NCI-H774 (cell line): ENCODE results near the gene TLR1.
"Not testable (repeated sequence)": the region's sequence is repeated elsewhere in the genome, so short reads cannot be mapped to it uniquely, and the experiment has no call there.

Experiments
- DNase-seq: peaks from one replicate; lab custom pipeline; 2025; lab: John Stamatoyannopoulos, UW

TLR1 gene

DNA sequence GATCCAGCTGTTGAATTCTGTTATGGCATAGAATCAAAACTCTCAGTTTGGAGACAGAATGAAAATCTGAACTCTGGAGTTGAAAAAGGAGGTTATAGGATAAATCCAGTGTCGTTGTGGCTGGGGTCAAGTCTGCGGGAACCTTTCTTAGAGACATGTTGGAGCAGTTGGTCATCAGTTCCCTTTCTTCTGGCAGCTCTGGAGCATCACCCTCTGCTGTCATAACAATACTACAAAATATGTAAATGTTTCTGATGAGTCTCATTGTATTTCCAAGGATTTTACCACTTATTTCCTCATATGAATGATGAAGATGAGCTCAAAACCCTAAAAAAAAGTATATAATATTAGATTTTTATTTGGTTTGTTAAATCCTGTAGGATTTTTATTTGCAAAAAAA is 29.3 kb downstream of the TLR1 start:
- no peak for DNase-seq

DNA sequence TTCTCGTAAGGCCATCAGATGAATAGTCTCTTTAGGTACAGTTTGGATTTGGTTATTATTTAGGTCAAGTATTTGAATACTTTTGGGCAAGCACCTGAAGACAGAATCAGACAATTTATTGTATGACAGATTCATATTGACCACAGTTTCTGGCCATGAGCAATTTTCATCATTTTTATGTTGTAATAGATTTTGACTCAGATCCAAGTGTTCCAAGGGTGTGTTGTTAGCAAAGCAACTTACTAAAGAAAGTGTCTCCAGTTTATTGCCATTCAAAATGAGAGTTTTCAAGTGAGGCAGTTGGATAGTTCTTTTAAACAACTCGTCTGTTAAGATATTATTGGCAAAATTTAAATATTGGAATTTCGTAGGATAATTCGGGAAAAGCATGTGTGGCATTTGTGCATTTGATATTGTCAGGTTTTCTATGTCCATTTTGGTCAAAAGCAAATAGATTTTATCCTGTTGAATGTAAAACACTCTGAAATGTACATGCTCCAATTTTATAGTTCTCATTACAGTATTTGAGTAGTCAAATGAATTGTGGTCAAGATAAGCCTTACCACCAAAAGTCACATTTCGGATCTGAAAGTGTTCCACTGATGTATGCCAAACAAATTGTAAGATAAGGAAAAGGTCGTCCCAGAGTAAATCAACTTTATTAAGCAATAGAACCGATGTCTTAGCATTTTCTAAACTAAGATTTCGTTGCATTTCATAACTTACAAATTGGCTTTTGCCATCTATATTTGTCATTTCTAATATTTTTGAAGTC is 30.2 kb downstream of the TLR1 start:
- DNase-seq, result no peak

DNA sequence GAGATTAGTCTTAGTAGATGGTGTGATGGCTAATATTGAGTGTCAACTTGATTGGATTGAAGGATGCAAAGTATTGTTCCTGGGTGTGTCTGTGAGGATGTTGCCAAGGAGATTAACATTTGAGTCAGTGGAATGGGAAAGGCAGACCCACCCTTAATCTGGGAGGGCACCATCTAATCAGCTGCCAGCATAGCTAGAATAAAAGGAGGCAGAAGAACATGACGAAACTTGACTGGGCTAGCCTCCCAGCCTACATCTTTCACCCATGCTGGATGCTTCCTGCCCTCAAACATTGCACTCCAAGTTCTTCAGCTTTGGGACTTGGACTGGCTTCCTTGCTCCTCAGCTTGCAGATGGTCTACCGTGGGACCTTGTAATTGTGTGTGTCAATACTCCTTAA is 34.3 kb downstream of the TLR1 start:
- DNase-seq, result not testable (repeated sequence)

DNA sequence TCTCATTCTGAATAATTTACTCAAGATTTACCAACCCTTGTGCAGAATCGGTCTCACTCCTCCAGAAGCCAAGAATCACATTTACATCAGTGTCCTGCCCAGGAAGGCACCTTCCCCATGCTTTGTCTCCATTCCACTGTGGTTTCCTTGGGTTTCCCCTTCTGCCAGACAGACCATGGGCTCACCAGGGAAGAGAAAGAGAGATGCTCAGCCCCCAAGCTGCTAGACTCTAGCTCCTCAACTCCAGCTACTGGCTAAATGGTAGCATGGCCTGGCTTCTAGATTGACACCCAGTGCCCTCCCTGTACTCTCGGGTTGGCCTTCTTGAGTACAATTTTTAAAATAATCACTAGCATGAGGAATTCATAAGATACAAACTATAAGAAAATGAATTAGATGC is 34.7 kb downstream of the TLR1 start:
- no peak for DNase-seq

DNA sequence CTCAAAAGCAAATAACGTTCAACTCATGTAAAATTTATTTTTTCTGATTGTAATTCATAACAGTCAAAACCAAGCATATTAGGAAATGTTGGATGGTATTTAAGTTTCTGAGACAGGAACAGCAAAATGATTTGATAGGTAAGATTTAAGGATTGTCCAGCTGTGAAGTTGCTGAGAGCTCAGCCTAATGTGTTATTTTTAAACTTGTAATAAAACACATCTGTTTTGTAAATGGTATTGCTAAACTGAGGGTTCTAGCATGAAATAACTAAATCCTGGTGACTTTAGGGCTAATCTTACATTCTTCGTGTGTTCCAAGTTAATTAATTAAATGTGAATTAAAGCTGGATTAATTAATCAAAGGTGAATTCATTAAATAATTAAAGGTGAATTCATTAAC is 35.1 kb downstream of the TLR1 start:
- no peak for DNase-seq

DNA sequence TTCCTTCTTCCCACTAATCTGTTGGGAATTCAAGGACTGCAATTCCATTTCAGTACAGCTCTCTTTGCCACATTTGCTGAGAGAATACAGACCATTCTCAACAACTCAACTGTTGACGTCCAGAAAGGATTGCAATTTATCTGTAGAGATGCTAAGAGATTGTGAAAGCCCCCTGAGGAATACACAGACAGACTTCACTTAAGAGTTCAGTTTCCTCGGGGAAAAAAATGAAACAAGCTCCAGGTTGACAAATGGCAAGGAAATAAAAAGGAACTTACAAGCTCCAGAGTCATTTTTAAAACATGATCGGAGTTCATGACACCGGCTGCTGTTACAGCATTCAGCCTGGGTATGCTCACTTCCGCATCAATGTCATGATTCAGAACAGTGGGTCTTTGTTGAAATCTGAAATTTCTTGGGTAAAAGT is 35.6 kb downstream of the TLR1 start:
- DNase-seq, result no peak

DNA sequence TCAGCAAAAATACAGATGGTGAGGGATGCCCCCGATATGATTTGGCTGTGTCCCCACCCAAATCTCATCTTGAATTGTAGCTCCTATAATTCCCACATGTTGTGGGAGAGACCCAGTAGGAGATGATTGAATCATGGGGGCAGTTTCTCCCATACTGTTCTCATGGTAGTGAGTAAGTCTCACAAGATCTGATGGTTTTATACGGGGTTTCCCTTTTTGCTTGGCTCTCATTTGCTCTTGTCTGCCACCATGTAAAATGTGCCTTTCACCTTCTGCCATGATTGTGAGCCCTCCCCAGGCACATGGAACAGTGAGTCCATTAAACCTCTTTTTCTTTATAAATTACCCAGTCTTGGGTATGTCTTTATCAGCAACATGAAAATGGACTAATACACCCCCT is 37.7 kb downstream of the TLR1 start:
- not testable (repeated sequence) for DNase-seq

DNA sequence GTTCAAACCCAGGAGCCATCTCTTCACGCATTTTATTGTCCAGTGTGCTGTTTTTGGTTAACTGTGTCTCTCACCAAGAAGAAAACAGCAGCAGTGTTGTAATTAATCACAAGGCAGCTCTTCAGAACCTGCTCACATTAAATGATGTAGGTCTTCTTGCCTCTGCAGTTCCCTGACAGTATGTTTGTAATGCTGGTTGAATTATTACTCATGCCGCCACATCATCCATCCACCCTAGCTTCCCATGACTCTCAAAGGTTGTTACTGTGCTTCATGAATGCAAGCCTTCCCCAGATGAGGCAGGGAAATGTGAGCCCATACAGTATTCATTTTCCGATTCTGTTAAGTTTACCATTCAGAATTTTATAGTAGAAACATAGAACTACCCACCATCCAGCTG is 39.2 kb downstream of the TLR1 start:
- DNase-seq, result no peak

DNA sequence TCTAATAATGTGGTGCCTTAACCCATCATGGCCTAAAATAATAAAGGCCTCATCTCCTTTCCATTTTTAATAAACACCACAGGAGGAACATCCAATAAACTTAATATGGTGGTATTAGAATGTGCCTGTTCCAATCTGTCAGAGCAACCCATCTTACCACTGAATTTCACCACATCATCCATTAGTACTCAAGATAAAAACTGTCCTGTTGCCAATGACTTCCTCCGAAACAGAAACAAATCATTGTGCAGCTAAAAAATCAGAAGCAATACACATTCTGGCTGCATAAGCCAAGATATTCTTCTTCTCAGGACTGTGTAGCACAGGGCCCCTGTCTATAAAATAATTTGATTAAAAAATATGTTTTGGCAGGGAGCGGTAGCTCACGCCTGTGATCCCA is 40.3 kb downstream of the TLR1 start:
- DNase-seq, result no peak

DNA sequence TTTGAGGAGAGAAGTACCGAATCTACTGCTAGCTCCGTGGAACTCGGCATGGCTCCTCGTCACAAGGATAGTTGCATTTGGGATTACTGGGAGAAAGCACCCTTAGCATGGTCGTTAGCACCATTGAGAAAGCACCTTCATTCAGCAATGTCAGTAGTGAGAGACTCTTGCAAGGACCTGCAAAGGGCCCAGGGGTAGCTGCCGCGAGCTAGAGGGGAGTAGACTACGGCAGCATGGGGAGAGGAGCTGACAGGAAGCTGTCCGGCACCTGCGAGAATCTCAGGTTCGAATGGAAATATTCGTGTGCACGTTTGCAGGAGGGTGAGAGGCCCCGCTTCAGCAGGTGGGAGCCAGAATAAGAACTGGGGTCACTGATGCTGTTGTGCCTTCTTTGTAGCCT is 42.0 kb downstream of the TLR1 start:
- no peak for DNase-seq

DNA sequence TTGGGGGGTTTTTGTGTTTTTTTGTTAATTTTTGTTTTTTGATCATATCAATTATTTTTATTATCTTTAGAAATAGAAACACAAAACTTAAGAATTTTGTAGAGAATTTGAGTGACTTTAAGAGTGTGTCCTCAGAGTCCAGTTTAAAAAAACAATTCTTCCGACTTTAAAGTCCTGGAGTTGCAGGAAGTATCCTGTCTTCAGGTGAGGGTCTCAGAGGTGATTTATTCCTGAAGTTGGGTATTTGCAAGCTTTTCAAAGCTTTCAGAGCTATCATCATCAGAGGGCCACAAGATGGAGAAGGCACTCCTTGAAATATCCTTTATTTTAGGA is 44.8 kb downstream of the TLR1 start:
- no peak for DNase-seq

DNA sequence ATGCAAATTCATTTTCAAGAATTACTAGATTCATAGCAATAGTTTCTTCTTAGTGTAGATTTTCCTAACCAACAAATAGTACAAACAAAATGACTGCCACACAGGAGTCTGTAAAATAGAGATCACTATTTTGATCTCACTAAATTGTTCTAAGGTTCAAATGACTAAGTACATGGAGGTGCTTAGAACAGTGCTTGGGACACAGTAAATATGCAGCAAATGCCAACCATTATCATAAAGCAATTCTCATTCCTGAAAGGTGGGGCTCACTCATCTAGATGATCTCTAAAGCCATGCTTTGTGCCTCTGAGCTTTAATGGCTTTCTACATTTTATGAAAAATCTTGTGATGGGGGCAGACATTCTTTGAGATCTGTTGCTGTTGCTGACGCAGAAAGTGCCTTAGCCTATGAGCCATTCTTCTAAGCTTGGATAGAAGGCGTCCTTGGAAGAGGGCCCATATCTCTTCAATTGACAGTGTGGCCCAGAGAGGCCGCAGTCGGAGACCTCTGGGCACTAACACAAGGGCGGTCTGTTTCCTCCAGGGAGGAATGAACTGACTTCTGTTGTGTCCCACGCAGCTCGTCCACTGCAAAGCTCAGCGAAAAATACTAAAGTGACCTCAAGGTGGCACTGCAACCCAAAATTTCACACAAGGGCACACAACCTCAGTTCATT is 45.3 kb downstream of the TLR1 start:
- DNase-seq, result peak; percentile 35

DNA sequence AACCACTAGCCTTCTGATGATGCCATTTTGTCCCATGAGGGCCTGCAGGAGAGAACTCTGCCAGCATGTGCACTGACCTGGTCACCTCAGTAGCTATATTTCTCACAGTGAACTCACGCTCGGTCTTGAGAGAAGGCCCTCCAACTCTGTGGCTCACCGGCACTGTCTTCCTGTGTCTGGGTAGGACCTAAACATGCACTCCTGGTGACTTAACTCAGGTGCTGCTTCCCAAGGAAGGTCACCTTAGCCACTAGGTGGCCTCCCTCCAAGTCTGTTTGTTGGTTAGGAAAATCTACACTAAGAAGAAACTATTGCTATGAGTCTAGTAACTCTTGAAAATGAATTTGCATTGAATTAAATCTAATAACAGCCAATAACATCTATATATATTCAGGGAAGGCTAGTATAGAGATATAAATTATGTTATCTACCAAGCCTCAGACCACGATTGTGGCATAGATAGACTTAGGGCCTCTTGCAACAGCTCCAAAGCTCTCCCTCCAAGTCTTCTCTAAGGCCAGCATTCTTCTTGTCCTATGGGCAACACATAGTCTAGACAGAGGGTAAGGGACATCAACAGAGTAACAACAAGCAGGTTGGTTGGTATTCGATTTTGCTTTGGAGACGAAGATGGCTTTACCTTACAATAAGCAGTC is 46.5 kb downstream of the TLR1 start:
- DNase-seq, result no peak

DNA sequence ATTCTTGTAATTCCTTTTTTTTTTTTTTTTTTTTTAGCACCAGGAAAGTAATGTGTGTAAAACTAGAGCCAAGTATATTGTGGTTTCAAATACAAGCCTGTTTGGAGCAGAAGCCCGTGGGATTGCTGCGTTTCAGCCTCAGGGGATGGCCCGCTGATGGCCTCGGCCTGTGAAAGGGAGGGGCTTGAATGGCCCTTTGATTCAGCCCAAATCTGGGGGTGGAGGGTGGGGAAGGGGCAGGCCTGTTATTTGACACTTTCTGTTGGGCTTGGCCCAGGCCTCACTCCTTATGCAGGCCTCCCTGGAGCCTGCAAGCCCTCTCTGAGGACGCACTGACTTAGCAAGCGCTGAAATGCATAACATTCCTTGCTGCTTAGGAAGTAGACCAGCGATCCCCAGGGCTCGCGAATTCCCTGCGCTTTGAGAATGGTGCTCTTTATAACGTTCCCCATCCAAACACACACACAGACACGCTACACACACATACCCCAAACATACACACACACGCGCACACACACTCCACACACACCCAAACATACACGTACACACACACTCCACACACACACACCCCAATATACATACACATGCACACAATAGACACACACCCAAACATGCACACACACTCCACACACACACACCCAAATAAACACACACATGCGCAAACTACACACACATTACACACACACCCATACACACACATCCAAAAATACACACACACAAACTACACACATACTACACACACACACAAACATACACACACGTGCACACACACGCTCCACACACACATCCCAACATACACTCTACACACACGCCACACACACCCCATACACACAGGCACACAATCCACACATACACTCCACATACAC is 51.4 kb downstream of the TLR1 start:
- no peak for DNase-seq

DNA sequence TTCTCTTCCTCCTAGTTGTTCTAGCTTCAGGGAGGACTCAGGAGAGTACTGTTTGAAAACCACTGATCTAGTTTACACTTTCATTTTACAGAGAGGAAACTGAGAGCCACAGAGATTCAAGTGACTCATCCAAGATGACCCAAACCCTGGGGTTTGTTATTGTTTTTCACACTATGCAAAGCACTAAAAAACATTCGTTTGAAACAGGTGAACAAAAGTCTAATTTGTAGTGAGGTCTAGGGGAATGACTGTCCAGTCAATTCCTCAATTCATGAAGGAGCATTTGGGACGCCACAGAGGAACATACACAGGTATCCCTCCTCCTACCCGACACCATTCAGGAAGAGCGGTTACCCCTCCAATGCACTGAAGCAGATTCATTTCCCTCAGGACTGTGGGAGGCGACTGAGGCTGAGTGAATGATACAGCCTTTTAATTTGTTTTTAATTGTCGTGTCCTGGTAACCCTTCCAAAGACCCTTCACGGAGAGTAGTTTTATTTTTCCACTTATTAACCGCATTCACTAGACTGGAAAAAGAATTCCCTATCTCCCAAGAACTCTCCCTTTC is 52.1 kb downstream of the TLR1 start:
- no peak for DNase-seq

DNA sequence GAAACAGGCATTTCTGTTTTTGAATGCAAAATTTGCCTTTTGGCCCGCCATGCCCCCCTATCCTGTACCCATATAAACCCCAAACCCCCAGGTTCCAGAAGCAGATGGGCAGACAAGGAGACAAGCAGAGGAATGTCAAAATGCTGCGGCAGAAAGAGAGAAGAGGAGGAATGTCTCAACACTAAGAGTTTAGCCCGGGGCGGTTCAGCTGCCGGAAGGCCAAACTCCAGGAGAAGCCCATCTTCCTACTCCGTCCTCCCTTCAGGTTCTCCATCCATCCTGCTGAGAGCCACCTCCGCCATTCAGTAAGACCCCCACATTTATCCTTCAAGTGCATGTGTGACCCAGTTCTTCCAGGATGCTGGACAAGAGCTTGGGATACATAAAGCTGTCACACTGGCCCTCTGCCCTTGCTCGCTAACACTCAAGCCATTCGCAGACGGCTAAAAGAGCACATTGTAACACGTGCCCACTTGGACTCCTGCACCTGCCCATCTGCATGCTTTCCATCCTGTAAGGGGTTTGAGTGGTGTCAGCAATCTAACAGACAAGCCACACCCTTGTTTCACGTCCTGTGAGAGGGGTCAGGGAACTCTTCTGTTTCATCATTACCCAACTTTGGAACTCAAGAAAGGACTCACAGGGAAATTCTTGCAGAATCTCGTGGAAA is 53.1 kb downstream of the TLR1 start:
- no peak for DNase-seq

DNA sequence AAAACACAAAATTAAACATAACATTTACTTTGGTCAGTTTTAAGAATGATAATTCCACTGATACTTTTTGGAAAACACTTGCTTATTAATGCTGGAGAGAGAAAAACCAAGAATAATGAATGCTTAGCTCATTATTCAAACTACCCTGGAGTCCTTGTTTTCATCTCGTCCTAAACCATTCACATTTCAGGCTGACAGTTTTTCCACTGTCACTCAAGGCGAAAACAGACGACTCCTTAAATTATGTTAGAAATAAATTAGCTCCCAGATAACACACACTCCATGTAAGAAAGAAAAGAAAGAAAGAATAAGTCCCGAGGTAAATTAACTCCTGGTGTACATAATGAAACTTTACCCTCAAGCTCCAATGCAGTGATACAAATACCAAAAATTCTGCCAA is 55.3 kb downstream of the TLR1 start:
- DNase-seq, result no peak

DNA sequence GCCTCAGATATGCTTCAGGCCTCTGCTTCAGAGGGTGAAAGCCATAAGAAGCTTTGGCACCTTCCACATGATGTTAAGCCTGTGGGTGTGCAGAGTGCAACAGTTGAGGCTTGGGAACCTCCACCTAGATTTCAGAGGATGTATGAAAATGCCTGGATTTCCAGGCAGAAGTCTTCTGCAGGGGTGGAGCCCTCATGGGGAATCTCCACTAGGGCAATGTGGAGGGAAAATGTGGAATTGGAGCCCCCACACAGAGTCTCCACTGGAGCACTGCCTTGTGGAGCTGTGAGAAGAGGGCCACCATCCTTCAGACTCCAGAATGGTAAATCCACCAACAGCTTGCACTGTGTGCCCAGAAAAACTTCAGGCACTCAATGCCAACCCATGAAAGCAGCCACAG is 57.0 kb downstream of the TLR1 start:
- no peak for DNase-seq
